GM19372 (cell line): ENCODE measurements around the gene LRR1.
"Not testable (repeated sequence)": the region's sequence is repeated elsewhere in the genome, so short reads cannot be mapped to it uniquely, and the experiment has no call there.

Experiments used
- ATAC-seq: cut with Tn5 transposase; IDR thresholded peaks from one replicate; pipeline ENCODE4 v1.9.1; 2021; ENCODE audit warnings: mild to moderate bottlenecking, low read depth, moderate library complexity; ENCODE audit not compliant: unreplicated experiment

The LRR1 gene

GRCh38 chr14:49598485-49599300, at the start of gene LRR1:
LRR1 (plus strand) TSS chr14:49598940; CDS start chr14:49599021, 81 bp downstream.
- peak; percentile 52 for ATAC-seq

GRCh38 chr14:49549446-49549845, 49.3 kb upstream of the LRR1 start:
- no peak for ATAC-seq

- no peak for ATAC-seq
Observed at GRCh38 chr14:49549881-49550280, 48.9 kb upstream of the LRR1 start.

GRCh38 chr14:49550286-49551184, 48.2 kb upstream of the LRR1 start:
- no peak for ATAC-seq

- no peak for ATAC-seq
Observed at GRCh38 chr14:49551569-49551968, 47.2 kb upstream of the LRR1 start.

GRCh38 chr14:49553106-49553505, 45.6 kb upstream of the LRR1 start:
- ATAC-seq = no peak

GRCh38 chr14:49553892-49554291, 44.8 kb upstream of the LRR1 start:
- ATAC-seq = no peak

GRCh38 chr14:49559979-49560768, 38.6 kb upstream of the LRR1 start:
- ATAC-seq = no peak

- no peak for ATAC-seq
Observed at GRCh38 chr14:49566714-49567113, 32.0 kb upstream of the LRR1 start.

- ATAC-seq = no peak
Observed at GRCh38 chr14:49569281-49569680, 29.5 kb upstream of the LRR1 start.

GRCh38 chr14:49574038-49574437, 24.7 kb upstream of the LRR1 start:
- no peak for ATAC-seq

GRCh38 chr14:49578141-49578540, 20.6 kb upstream of the LRR1 start:
- no peak for ATAC-seq

- ATAC-seq = no peak
Observed at GRCh38 chr14:49579841-49580240, 18.9 kb upstream of the LRR1 start.

GRCh38 chr14:49581209-49582112, 17.3 kb upstream of the LRR1 start:
- ATAC-seq = no peak

- ATAC-seq = no peak
Observed at GRCh38 chr14:49582113-49582977, 16.4 kb upstream of the LRR1 start.

GRCh38 chr14:49583629-49584028, 15.1 kb upstream of the LRR1 start:
- no peak for ATAC-seq

GRCh38 chr14:49584058-49584457, 14.7 kb upstream of the LRR1 start:
- no peak for ATAC-seq

GRCh38 chr14:49584981-49585640, 13.6 kb upstream of the LRR1 start:
- ATAC-seq = not testable (repeated sequence)
